GM12874 (cell line): ENCODE measurements around the gene HIGD1C.

Experiments used
- CTCF ChIP-seq: IDR thresholded peaks from 2 replicates; pipeline ENCODE4 v1.5.1; 2011; ENCODE audit warnings: low read depth, mild to moderate bottlenecking, control low read depth, low read length, moderate library complexity; ENCODE audit not compliant: insufficient read depth

Gene HIGD1C

GRCh38 chr12:51008329-51009055 lies 56.1 kb downstream of the HIGD1C start:
- no peak for TF ChIP-seq CTCF

- TF ChIP-seq CTCF = no peak
Observed at GRCh38 chr12:51009056-51009440, 56.7 kb downstream of the HIGD1C start.

GRCh38 chr12:51011955-51012354 lies 59.6 kb downstream of the HIGD1C start:
- no peak for TF ChIP-seq CTCF

GRCh38 chr12:51012570-51013236 lies 60.4 kb downstream of the HIGD1C start:
- TF ChIP-seq CTCF = no peak

- no peak for TF ChIP-seq CTCF
Observed at GRCh38 chr12:51013441-51013840, 61.1 kb downstream of the HIGD1C start.

- TF ChIP-seq CTCF = no peak
Observed at GRCh38 chr12:51017452-51017851, 65.1 kb downstream of the HIGD1C start.

- no peak for TF ChIP-seq CTCF
Observed at GRCh38 chr12:51018956-51019355, 66.6 kb downstream of the HIGD1C start.
